Stimulated activated CD8-positive, alpha-beta memory T cell treated with anti-CD3 and anti-CD28 coated beads, Interleukin-7, amount 100 ng/mL, for 4 hours (primary cell): ENCODE measurements around the gene ATP2B3.

Experiments used
- DNase-seq, 2 donors: peaks; one replicate each; pipeline ENCODE4 v3.0.0-alpha.2; 2020; ENCODE audit warnings: low read depth in 2 of 2

ATP2B3 gene

DNA sequence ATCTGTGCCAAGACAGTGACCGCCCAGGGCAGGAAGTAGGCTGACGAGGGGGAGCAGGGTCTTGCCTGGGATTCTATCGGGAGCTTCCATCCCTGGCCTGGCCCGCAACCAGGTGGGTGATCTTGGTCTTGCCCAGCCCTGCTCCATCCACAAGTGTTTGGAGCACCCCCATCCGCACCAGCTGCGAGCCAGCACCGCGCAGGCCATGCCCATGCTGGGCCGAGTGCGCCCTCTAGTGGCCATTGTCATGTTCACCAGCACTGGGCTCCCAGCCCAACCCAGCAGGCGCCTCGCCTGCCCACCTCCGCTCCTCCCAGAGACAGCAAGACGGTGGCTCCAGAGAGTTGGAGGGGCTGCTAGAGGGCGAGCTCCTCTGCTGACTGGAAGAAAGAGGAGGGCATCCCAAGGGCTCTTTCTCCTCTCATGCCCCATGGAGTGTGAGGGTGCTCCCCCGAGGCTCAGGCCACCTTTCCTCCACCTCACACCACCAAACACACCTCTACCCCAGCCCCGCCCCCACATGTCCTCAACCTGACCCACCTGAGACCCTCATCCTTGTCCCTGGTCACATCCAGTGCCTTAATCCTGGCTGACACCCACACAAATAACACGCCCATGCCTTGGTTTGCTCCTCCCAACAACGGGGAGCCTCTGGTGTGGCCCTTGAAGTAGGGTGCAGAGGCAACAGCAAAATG, 9.8 kb upstream of the ATP2B3 start:
- peak; percentile 58 to 63 for DNase-seq

- DNase-seq = no peak
Observed at GRCh38 chrX:153509592-153509991, 7.8 kb upstream of the ATP2B3 start.

DNA sequence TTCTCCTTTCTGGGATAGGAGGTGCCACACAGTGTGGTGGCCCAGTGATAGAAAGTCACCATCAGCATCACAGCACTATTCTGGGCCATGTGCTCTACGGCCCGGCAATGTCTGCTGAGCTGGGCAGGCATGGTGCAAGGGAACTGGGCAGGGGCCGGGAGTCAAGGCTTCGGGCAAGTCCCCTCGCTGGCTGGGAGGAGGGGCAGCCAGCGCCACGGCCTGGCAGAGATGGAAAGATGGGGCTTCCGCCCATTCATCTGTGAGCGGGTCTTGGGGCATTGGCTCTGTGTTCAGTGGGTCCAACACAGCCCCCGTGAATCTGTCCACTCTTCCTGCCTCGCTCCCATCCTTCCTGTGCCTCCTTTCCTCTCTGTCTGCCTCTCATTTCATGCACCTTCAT, 7.1 kb upstream of the ATP2B3 start:
- no peak for DNase-seq

- no peak for DNase-seq
Observed at GRCh38 chrX:153511784-153512500, 5.5 kb upstream of the ATP2B3 start.

GRCh38 chrX:153512501-153512893, 4.9 kb upstream of the ATP2B3 start:
- no peak for DNase-seq

DNA sequence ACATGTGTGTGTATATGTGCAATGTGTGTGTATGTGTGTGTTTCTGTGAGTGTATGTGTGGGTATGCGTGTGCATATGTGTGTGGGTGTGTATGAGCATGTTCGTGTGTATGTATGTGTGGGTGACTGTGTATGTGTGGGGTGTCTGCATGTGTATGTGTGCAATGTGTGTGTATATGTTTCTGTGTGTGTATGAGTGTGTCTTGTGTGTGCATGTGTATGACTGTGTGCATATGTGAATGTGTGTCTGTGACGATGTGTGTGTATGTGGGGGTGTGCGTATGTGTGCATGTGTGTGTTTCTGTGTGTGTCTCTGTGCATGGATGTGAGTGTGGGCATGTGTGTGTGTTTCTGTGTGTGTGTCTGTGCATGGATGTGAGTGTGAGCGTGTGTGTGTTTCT, 4.2 kb upstream of the ATP2B3 start:
- no peak for DNase-seq

DNA sequence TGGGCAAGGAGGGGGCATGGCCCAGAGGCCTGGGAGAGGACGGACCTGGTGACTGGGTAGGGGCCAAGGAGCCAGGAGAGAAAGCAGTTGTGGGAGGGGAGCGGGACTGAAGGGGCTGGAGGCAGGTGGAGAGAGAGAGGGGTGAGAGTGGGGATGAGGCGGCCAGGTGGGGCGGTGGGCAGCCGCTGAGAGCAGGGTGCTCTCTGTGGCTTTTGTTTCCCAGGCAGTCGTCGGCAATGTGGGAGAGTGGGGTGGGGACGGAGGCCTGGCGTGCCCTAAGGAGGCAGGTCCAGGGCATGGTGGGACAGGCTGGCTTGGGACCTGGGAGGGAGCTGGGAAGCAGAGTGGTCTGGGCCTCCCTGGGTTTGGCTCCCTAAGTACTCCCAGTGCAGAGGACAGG, 3.2 kb upstream of the ATP2B3 start:
- DNase-seq = no peak

DNA sequence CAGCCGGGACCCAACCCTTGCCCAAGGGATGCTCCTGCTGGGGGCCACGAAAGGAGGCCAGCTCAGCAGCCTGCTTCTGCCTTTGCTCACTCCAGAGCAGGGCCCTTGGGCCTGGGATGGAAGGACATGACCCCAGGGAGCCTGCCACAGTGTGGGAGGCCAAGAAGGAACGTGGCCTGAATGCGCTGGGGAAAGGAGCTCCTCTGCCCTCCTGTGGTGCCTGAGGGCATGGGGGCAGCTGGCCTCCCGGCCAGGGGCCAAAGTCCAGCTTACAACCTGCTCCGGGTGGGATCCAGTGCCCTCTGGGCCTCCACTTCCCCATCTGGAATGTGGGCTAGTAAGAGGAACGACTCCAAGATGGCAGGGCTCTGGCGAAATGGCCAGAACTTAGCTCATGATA, 2.0 kb upstream of the ATP2B3 start:
- no peak for DNase-seq

DNA sequence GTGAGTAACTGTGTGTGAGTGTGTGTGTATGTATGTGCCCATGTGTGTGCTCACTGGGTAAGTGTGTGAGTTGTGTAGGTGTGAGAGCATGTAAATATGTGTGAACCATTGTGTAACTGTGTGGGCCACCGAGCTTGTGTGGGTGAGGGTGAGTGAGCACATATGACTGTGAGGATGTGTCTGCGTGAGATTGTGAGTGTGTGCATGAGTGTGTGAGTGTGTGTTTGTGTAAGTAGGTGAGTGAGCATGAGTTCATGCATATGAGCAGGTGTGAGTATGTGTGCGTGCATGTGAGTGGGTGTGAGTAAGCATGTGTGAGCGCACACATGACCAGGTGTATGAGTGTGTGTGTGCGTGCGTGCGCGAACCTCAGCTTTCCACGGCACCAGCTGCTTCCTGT, 1.4 kb upstream of the ATP2B3 start:
- DNase-seq = no peak

DNA sequence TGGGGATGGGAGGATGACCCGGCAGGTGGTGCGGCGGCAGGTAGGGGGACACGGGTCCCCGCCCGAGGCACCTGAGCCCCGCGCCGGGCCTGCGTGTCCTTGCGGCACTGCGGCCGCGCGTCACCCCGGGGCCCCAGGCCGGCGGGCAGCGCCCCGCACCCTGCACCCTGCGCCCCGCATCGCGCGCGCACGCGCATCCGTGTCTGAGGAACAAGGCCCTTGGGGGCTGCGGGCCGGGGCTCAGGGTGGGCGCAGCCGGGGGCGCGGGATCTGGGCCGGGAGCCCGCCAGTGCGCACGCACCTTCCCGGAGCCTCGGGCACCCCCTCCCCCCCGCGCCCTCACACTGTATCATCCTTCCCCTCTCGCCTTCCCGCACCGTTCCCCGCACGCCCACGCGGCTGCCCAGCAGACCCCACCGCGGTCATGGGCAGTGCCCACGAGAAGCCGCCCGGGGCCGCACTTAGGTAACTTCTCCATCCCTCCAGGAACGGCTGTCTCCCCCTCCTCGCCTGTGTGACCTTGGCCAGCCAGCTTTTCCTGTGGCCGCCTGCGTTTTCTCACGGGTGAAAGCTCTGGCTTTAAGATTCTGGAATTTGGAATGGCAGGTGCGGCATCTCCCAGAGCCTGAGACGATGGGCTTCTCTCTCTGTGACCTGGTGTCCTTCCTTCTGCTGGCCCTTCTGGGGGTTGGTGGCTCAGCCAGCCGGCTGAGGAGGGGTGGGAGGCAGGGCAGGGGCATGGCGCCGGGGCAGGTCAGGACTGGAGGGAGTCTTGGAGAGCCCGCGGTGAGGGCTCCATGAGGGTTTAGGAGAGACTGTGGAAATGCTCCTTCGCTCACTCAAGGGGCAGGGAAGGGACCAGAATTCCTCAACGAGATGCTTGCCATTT, 748 bp downstream of the ATP2B3 start:
- DNase-seq = no peak

DNA sequence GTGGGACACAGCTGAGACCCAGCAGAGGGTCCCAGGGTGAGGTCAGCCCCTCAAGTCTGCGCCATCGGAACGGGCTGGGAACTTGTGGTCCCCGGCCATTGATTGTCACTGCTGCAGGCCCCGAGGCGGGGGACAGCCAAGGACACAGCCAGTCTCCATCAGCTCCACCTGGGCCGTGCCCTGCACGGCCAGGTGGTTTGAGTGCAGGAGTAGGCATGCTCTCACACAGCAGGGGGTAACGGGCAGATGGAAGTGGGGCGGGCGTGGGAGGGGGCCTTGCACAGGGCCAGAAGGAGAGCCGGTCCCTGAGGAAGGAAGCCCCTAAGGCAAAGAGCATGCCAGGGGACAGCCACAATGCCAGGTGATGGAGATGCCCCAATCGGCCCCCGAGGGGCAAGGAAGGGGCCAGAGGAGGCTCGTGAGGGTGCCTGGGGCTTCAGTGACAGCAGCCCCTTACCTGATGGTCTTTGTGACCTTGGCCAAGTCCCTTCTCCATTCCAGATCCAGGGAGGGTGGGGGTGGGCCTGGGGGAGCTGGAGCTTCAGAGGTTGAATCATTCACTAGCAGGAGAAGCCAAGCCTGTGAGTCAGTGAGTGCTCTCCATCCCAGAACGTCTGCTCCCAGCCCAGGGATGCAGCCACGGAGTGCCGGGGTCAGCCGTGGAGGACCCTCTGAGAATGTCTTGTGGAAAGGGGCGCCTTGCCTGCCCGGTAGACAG, 2.3 kb downstream of the ATP2B3 start:
- DNase-seq = no peak

DNA sequence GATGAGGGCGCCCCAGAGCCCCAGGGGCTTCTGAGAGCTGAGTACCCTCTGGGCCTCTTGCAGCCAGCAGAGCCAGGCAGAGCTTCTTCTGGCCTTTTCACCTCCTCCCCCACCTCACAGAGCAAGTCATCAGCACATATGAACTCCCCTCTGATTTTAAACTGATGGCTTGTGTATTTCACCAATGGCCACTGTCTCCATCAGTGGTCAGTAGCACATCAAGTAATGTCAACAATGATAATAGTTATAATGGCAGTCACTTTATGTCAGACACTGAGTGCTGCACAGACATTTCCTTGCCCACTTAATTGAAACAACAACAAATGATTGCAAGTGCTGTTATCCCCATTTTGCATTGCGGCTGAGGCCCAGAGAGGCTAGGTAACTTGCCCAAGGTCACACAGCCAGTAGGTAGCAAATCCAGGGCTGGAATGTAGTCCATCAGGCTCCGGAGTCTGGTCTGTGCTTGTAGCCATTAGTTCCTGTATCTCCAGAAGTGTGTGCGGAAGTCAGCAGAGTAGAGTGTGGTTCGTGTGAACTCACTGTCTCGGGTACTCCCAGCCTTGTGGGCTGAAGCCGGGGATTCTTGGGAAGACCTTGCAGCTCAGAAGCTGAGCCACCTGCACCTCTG, 3.0 kb downstream of the ATP2B3 start:
- no peak for DNase-seq

DNA sequence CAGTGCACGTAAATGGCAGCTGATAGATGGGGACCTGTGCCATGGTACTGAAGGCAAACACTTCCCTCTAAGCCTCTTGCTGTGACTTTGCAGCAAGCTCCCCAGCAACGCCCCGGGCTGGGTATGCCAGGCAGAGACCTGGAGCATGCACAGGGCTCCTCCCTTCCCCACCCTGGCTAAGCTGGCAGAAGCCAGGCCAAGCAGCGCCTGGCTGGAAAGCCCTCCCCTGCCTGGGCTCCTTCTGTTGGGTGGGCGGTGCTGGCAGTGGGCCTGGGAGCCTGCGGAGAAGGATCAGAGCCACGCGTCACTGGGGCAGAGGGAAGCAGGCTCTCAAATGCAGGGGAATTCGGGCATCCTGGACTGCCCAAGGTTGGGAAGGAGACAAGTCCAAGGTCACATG, 3.6 kb downstream of the ATP2B3 start:
- no peak for DNase-seq

- no peak for DNase-seq
Observed at GRCh38 chrX:153522259-153522658, 4.8 kb downstream of the ATP2B3 start.

GRCh38 chrX:153523269-153523668, 5.8 kb downstream of the ATP2B3 start:
- DNase-seq = no peak

DNA sequence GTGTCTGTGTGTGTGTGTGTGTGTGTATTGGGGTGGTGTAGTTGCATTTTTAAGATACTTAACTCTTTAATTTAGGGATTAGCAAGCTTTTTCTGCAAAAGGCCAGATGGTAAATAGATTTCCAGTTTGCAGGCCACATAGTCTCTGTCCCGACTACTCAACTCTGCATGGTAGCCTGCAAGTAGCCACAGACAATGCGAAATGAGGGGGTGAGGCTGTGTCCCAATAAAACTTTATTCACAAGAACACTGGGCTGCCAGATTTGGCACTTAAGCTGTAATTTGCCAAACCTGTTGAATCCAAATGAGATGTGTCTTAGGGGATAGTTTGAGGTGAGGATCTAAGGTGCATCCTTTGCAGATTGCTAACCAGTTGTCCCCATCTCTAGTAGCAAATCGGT, 6.8 kb downstream of the ATP2B3 start:
- DNase-seq = no peak

- DNase-seq = no peak
Observed at GRCh38 chrX:153525451-153525850, 8.0 kb downstream of the ATP2B3 start.

- no peak for DNase-seq
Observed at GRCh38 chrX:153526042-153526441, 8.6 kb downstream of the ATP2B3 start.

GRCh38 chrX:153526801-153527200, 9.4 kb downstream of the ATP2B3 start:
- no peak for DNase-seq

- DNase-seq = no peak
Observed at GRCh38 chrX:153527208-153527607, 9.8 kb downstream of the ATP2B3 start.

DNA sequence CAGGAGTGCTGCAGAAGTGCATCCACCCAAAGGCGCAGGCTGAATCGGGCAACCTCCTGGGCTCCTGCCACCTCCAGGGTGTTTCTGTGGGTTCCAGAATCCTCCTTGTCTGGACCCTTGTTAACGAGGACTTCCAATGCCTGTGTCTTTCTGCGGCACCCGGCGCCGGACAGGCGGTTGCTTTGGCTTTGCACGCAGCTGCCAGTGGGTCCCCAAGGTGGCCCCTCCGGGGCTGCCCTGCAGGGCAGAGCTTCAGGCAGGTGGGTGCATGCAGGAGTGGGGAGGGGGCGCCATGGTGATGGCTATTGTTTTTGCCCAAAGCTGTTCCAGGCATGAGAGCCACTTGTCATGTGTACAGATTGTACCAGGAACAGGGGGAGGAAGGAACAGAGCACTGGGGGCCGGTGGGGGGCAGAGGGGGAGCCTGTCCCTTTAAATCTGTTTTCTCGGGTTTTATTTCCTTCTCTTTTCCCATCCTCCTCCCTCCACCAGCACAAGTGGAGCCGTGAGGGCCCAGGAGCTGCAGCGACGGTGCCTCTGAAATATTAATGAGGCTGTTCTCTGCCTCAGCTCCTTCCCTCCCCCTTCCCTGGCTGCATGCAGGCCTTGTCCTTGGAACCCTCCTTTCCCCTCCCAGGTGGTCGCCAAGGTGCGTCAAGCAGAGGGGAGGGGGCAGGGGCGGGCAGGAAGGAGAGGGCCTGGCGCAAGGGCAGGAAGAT, 13.1 kb downstream of the ATP2B3 start:
- DNase-seq = no peak
